SK-N-SH treated with all-trans-retinoic acid at 6 μM for 48 hours (cell line): ENCODE data around the gene MMEL1.

Experiments
- ATAC-seq: fragments of 200-7000 bp; cut with Tn5 transposase; 3 replicates; pipeline ENCODE4 v1.9.1; 2020; ENCODE audit warnings: mild to moderate bottlenecking, moderate library complexity
- ARNTL ChIP-seq: fragments of 450-650 bp; formaldehyde crosslinking; IDR thresholded peaks from 2 replicates; pipeline ENCODE4 v1.5.0; 2020; ENCODE audit warnings: low read depth, mild to moderate bottlenecking, moderate library complexity, borderline replicate concordance
- BACH2 ChIP-seq: fragments of 250-450 bp; sonication (Bioruptor Pico); IDR thresholded peaks from 2 replicates; pipeline ENCODE4 v1.9.0; 2021; ENCODE audit warnings: mild to moderate bottlenecking, borderline replicate concordance
- CSDC2 ChIP-seq: fragments of 250-450 bp; sonication (Bioruptor Pico); IDR thresholded peaks from 2 replicates; pipeline ENCODE4 v1.5.0; 2020; ENCODE audit warnings: mild to moderate bottlenecking, moderate library complexity
- ESRRG ChIP-seq: fragments of 250-450 bp; sonication (Bioruptor Pico); IDR thresholded peaks from 2 replicates; pipeline ENCODE4 v1.6.1; 2021; ENCODE audit warnings: mild to moderate bottlenecking
- ISL1 ChIP-seq: fragments of 250-450 bp; sonication (Bioruptor Pico); IDR thresholded peaks from 2 replicates; pipeline ENCODE4 v2.1.2; 2022; ENCODE audit warnings: mild to moderate bottlenecking, moderate library complexity
- OSR1 ChIP-seq: fragments of 250-450 bp; sonication (Bioruptor Pico); IDR thresholded peaks from 2 replicates; pipeline ENCODE4 v1.8.0; 2022; ENCODE audit warnings: moderate library complexity, mild to moderate bottlenecking, inconsistent platforms
- PPARA ChIP-seq: fragments of 250-450 bp; sonication (Bioruptor Pico); IDR thresholded peaks from 2 replicates; pipeline ENCODE4 v1.5.0; 2020; ENCODE audit warnings: mild to moderate bottlenecking, borderline replicate concordance
- RARB ChIP-seq: fragments of 250-450 bp; sonication (Bioruptor Pico); IDR thresholded peaks from 2 replicates; pipeline ENCODE4 v1.8.0; 2021; ENCODE audit warnings: mild to moderate bottlenecking, moderate library complexity
- SNAI2 ChIP-seq: fragments of 250-450 bp; sonication (Bioruptor Pico); IDR thresholded peaks from 2 replicates; pipeline ENCODE4 v1.5.0; 2020; ENCODE audit warnings: mild to moderate bottlenecking, moderate library complexity
- TCF4 ChIP-seq: fragments of 250-450 bp; sonication (Bioruptor Pico); IDR thresholded peaks from 2 replicates; pipeline ENCODE4 v1.8.0; 2021; ENCODE audit warnings: mild to moderate bottlenecking, moderate library complexity, borderline replicate concordance
- TOX ChIP-seq: fragments of 250-450 bp; sonication (Bioruptor Pico); IDR thresholded peaks from 2 replicates; pipeline ENCODE4 v1.8.0; 2021; ENCODE audit warnings: mild to moderate bottlenecking, moderate library complexity, borderline replicate concordance
- ZC3H10 ChIP-seq: fragments of 250-450 bp; sonication (Bioruptor Pico); IDR thresholded peaks from 2 replicates; pipeline ENCODE4 v1.5.1; 2021; ENCODE audit warnings: mild to moderate bottlenecking, moderate library complexity
- ZFP3 ChIP-seq: fragments of 250-450 bp; sonication (Bioruptor Pico); IDR thresholded peaks from 2 replicates; pipeline ENCODE4 v1.5.0; 2020; ENCODE audit warnings: mild to moderate bottlenecking, moderate library complexity
- ZFP30 ChIP-seq: fragments of 450-650 bp; formaldehyde crosslinking; IDR thresholded peaks from 2 replicates; pipeline ENCODE4 v1.5.0; 2022; ENCODE audit warnings: mild to moderate bottlenecking, moderate library complexity
- ZNF70 ChIP-seq: fragments of 450-650 bp; formaldehyde crosslinking; IDR thresholded peaks from 2 replicates; pipeline ENCODE4 v1.5.0; 2020; ENCODE audit warnings: mild to moderate bottlenecking, moderate library complexity
- ZNF8 ChIP-seq: fragments of 450-650 bp; formaldehyde crosslinking; IDR thresholded peaks from 2 replicates; pipeline ENCODE4 v1.5.0; 2020; ENCODE audit warnings: mild to moderate bottlenecking, moderate library complexity
- TF ChIP-seq, protein P1 (sequence below): fragments of 250-450 bp; sonication (Bioruptor Pico); IDR thresholded peaks from 2 replicates; pipeline ENCODE4 v1.8.0; 2020; ENCODE audit warnings: mild to moderate bottlenecking, moderate library complexity, borderline replicate concordance
- TF ChIP-seq, protein P2 (sequence below): fragments of 250-450 bp; sonication (Bioruptor Pico); IDR thresholded peaks from 2 replicates; pipeline ENCODE4 v1.8.0; 2021; ENCODE audit warnings: low read depth, mild to moderate bottlenecking, moderate library complexity, borderline replicate concordance
- TF ChIP-seq, protein P3 (sequence below): fragments of 250-450 bp; sonication (Bioruptor Pico); IDR thresholded peaks from 2 replicates; pipeline ENCODE4 v1.5.1; 2021; ENCODE audit warnings: mild to moderate bottlenecking, moderate library complexity
- TF ChIP-seq, protein P4 (sequence below): fragments of 250-450 bp; sonication (Bioruptor Pico); IDR thresholded peaks from 2 replicates; pipeline ENCODE4 v1.5.1; 2020; ENCODE audit warnings: low read depth, mild to moderate bottlenecking, moderate library complexity
- TF ChIP-seq, protein P5 (sequence below): fragments of 250-450 bp; sonication (Bioruptor Pico); IDR thresholded peaks from 2 replicates; pipeline ENCODE4 v1.5.0; 2020; ENCODE audit warnings: mild to moderate bottlenecking, moderate library complexity

The MMEL1 gene

DNA sequence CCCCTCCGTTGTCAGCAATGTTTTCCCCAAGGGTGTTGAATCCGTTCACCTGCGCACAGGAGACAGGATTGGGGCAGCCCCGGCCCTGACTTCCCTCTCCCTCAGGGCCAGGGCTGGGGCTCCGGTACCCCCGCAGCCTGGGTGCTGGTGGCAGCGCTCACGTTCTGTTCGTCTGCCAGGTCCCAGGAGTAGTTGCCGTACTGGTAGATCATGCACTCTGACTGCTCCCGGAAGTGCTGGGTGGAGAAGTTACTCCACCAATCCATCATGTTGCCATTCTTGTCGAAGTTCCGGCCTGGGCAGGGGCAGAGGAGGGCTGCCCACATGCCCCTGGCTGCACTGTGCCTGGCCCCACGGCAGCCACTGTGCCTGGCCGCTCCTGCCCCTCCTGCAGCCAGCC, 40.1 kb downstream of the MMEL1 start:
- TF ChIP-seq ZC3H10 (no peak), TCF4 (no peak), PPARA (CRISPR knock-in tag) (no peak), ZNF70 (no peak), ZNF8 (CRISPR knock-in tag) (no peak)
- TF ChIP-seq, protein P1, sequence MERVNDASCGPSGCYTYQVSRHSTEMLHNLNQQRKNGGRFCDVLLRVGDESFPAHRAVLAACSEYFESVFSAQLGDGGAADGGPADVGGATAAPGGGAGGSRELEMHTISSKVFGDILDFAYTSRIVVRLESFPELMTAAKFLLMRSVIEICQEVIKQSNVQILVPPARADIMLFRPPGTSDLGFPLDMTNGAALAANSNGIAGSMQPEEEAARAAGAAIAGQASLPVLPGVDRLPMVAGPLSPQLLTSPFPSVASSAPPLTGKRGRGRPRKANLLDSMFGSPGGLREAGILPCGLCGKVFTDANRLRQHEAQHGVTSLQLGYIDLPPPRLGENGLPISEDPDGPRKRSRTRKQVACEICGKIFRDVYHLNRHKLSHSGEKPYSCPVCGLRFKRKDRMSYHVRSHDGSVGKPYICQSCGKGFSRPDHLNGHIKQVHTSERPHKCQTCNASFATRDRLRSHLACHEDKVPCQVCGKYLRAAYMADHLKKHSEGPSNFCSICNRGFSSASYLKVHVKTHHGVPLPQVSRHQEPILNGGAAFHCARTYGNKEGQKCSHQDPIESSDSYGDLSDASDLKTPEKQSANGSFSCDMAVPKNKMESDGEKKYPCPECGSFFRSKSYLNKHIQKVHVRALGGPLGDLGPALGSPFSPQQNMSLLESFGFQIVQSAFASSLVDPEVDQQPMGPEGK (CRISPR knock-in tag) = no peak
- no peak for ATAC-seq

DNA sequence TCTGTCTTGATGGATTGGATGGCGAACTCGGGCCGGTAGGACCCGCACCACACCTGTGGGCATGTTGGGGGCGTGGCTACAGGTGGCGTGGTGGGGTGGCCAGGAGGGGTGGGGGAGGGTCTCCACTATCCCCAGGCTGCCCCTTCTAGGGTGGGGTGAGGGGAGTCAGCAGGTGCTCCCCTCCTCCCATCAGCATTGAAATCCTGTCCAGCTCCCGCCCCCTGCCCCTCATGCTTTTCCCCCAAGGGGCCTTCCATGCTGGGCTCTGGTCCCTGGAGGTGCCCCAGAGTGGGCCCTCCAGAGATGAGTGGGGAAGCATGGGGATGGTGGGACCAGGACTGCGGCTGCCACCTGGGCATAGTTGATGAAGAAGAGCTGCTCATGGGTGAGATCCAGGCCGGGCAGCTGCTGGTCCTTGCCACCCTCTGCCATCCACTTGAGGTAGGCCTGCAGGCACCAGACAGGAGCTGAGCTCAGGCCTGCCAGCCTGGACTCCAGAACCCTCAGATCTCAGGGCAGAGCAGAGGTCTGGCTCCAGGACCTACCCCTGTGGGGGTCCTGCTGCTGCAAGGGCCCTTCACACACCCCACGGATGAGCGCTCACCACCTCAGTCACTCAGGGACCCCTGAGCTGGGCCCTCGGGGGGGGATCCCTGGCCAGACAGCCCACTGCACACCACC, 41.1 kb downstream of the MMEL1 start:
- TF ChIP-seq ZFP3 (CRISPR knock-in tag) (no peak), ZFP30 (CRISPR knock-in tag) (no peak), ISL1 (CRISPR knock-in tag) (no peak), RARB (CRISPR knock-in tag) (no peak), TCF4 (no peak), ARNTL (CRISPR knock-in tag) (no peak), ZNF8 (CRISPR knock-in tag) (no peak), ESRRG (CRISPR knock-in tag) (no peak), OSR1 (no peak), ZC3H10 (no peak), CSDC2 (CRISPR knock-in tag) (no peak), BACH2 (no peak), SNAI2 (no peak)
- TF ChIP-seq, protein P2, sequence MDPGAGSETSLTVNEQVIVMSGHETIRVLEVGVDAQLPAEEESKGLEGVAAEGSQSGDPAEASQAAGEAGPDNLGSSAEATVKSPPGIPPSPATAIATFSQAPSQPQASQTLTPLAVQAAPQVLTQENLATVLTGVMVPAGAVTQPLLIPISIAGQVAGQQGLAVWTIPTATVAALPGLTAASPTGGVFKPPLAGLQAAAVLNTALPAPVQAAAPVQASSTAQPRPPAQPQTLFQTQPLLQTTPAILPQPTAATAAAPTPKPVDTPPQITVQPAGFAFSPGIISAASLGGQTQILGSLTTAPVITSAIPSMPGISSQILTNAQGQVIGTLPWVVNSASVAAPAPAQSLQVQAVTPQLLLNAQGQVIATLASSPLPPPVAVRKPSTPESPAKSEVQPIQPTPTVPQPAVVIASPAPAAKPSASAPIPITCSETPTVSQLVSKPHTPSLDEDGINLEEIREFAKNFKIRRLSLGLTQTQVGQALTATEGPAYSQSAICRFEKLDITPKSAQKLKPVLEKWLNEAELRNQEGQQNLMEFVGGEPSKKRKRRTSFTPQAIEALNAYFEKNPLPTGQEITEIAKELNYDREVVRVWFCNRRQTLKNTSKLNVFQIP (CRISPR knock-in tag) = no peak
- TF ChIP-seq, protein P3, sequence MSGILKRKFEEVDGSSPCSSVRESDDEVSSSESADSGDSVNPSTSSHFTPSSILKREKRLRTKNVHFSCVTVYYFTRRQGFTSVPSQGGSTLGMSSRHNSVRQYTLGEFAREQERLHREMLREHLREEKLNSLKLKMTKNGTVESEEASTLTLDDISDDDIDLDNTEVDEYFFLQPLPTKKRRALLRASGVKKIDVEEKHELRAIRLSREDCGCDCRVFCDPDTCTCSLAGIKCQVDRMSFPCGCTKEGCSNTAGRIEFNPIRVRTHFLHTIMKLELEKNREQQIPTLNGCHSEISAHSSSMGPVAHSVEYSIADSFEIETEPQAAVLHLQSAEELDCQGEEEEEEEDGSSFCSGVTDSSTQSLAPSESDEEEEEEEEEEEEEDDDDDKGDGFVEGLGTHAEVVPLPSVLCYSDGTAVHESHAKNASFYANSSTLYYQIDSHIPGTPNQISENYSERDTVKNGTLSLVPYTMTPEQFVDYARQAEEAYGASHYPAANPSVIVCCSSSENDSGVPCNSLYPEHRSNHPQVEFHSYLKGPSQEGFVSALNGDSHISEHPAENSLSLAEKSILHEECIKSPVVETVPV (CRISPR knock-in tag) = no peak
- TF ChIP-seq, protein P4, sequence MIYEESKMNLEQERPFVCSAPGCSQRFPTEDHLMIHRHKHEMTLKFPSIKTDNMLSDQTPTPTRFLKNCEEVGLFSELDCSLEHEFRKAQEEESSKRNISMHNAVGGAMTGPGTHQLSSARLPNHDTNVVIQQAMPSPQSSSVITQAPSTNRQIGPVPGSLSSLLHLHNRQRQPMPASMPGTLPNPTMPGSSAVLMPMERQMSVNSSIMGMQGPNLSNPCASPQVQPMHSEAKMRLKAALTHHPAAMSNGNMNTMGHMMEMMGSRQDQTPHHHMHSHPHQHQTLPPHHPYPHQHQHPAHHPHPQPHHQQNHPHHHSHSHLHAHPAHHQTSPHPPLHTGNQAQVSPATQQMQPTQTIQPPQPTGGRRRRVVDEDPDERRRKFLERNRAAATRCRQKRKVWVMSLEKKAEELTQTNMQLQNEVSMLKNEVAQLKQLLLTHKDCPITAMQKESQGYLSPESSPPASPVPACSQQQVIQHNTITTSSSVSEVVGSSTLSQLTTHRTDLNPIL (CRISPR knock-in tag) = no peak
- TF ChIP-seq, protein P5, sequence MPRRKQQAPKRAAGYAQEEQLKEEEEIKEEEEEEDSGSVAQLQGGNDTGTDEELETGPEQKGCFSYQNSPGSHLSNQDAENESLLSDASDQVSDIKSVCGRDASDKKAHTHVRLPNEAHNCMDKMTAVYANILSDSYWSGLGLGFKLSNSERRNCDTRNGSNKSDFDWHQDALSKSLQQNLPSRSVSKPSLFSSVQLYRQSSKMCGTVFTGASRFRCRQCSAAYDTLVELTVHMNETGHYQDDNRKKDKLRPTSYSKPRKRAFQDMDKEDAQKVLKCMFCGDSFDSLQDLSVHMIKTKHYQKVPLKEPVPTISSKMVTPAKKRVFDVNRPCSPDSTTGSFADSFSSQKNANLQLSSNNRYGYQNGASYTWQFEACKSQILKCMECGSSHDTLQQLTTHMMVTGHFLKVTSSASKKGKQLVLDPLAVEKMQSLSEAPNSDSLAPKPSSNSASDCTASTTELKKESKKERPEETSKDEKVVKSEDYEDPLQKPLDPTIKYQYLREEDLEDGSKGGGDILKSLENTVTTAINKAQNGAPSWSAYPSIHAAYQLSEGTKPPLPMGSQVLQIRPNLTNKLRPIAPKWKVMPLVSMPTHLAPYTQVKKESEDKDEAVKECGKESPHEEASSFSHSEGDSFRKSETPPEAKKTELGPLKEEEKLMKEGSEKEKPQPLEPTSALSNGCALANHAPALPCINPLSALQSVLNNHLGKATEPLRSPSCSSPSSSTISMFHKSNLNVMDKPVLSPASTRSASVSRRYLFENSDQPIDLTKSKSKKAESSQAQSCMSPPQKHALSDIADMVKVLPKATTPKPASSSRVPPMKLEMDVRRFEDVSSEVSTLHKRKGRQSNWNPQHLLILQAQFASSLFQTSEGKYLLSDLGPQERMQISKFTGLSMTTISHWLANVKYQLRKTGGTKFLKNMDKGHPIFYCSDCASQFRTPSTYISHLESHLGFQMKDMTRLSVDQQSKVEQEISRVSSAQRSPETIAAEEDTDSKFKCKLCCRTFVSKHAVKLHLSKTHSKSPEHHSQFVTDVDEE (CRISPR knock-in tag) = no peak
- no peak for ATAC-seq

DNA sequence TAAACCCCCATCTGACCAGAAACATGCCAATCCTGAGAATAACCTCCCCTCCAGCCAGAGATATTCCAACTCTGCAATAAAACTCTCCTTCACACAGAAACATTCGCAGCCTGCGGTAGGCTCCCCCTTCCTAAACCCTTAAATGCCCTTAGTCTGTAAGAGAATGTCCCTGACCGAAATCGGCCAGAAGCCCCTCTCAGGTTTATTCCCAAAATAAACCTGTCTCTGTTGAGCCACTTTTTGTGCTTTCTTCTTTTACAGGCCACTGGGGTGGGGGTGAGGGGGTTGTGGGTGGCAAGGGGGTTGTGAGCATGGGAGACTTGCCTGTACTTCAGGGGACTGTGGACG, 41.6 kb downstream of the MMEL1 start:
- TF ChIP-seq TOX (CRISPR knock-in tag) (no peak), ZFP30 (CRISPR knock-in tag) (no peak), ZNF8 (CRISPR knock-in tag) (no peak), ESRRG (CRISPR knock-in tag) (no peak), PPARA (CRISPR knock-in tag) (no peak)
- TF ChIP-seq, protein P4 (CRISPR knock-in tag) = no peak
- ATAC-seq = no peak
